ENCODE results near the gene HOMER2. TPM values are rescaled to one million over a fixed set of nuclear protein-coding genes. Genes with fewer than 3 reads are reported as not detected.
A peak's percentile ranks its signal among the peaks of the same experiment; 100 is the strongest.

Gene HOMER2
- total and polyA plus RNA-seq, 10 donors = 2.1 to 24.3 (median 11.7) TPM

DNA sequence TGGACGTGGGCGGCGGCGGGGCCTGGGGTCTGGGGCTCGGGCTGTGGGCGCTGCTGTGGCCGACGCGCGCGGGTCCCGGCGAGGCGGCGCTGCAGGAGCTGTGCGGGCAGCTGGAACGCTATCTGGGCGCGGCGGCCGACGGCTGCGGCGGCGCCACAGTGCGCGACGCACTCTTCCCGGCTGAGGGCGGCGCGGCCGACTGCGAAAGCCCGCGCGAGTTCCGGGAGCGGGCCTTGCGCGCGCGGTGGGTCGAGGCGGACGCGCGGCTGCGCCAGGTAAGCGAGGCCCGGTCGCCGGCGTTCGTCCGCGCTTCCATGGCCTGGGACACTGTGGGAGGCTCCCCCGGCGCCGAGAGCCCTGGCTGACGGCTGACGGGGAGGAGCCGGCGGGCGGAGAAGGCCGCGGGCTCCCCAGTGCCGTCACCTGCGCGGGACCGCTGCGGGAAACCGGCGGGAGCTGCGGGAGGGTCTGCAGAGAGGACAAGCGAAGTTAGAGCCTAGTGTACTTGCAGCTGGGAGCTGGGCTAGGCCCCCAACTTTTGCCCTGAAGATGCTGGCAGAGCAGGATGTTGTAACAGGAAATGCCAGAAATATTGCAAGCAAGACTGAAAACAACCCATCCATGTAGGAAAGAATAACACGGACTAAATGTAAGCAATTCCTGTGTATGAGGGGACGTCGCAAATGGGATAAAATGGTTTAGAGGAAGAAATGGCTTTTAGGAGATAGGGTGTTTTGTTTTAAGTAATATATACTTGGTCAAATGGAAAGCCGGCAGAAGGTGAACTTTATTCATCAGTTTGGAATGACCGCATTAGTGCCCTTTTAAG lies 142.2 kb downstream of the HOMER2 start:
- no peaks in the 10 kb centered on the region for H3K9me3 ChIP-seq
- H3K4me3 ChIP-seq = peak overlapping the region; percentile 85 to 95 (median 90)
- TF ChIP-seq POLR2AphosphoS5 (IDR thresholded peaks at IDR 0.05) = peak in 2 of 3 donors; percentile 29 to 53
- TF ChIP-seq POLR2A (IDR thresholded peaks at IDR 0.05) = no peak
- TF ChIP-seq, protein P1, sequence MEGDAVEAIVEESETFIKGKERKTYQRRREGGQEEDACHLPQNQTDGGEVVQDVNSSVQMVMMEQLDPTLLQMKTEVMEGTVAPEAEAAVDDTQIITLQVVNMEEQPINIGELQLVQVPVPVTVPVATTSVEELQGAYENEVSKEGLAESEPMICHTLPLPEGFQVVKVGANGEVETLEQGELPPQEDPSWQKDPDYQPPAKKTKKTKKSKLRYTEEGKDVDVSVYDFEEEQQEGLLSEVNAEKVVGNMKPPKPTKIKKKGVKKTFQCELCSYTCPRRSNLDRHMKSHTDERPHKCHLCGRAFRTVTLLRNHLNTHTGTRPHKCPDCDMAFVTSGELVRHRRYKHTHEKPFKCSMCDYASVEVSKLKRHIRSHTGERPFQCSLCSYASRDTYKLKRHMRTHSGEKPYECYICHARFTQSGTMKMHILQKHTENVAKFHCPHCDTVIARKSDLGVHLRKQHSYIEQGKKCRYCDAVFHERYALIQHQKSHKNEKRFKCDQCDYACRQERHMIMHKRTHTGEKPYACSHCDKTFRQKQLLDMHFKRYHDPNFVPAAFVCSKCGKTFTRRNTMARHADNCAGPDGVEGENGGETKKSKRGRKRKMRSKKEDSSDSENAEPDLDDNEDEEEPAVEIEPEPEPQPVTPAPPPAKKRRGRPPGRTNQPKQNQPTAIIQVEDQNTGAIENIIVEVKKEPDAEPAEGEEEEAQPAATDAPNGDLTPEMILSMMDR (IDR thresholded peaks at IDR 0.05 in 8 of 11, conservative IDR thresholded peaks at IDR 0.05 in 3 of 11) = no peak
- intact Hi-C loops (cut with DNase I; ENCODE audit: low total_unique reads) = no loop called here
- WGBS, 5 donors = 0 to 1% (median 0%) methylated on average over 30 to 81 of the region's 81 CpGs
- H3K27ac ChIP-seq = peak overlapping the region; percentile 96 to 100 (median 100)
- peaks cover 19 to 67% (median 38%) of the 10 kb centered on the region in 6 donors for H3K4me1 ChIP-seq
- H3K27me3 ChIP-seq (replicated peaks in 1 of 7) = no peaks in the 10 kb centered on the region
- DNase-seq = peak; percentile 91
- peaks cover 0 to 34% (median 17%) of the 10 kb centered on the region in 6 donors for H3K36me3 ChIP-seq

DNA sequence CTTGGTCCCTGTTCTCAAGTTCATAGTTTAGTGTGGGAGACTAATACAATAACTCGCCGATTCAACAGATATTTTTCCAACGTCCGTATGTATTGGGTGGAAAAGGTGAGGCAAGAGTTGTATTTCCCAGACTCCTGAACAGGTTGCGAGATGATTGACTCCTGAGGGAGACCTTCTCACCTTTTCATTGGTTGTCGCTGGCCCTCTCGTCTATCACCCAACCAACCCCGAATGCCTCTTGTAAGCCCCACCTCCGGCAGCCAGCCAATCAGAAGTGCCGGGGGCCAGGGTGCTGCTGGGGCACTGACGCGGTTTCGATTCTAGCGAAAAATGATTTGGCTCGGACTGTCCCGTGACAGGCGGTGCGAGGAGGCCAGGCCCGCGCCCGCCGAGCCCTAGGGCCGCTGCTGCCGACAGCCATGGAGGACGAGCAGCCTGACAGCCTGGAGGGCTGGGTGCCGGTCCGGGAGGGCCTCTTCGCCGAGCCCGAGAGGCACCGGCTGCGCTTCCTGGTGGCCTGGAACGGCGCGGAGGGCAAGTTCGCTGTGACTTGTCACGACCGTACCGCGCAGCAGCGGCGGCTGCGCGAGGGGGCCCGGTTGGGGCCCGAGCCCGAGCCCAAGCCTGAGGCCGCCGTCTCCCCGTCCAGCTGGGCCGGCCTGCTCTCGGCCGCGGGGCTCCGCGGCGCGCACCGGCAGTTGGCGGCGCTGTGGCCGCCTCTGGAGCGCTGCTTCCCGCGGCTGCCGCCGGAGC lies 143.0 kb downstream of the HOMER2 start, which contains the start of gene WHAMM:
Gene WHAMM, plus strand, starts transcription at position 321 of the 753 bp plus-strand sequence. Its CDS starts 99 bp downstream, at position 420.
- H3K4me3 ChIP-seq = peak within 1 kb of the TSS; percentile 85 to 95 (median 90)
- no peaks in the 10 kb centered on the region for H3K27me3 ChIP-seq (replicated peaks in 1 of 7)
- intact Hi-C loops (cut with DNase I; ENCODE audit: low total_unique reads) = no loop called here
- peaks cover 19 to 64% (median 39%) of the 10 kb centered on the region in 6 donors for H3K4me1 ChIP-seq
- H3K27ac ChIP-seq = peak within 1 kb of the TSS; percentile 96 to 100 (median 100)
- TF ChIP-seq POLR2A (IDR thresholded peaks at IDR 0.05) = peak; percentile 83 to 94 (median 83)
- TF ChIP-seq, protein P1 (IDR thresholded peaks at IDR 0.05 in 8 of 11, conservative IDR thresholded peaks at IDR 0.05 in 3 of 11) = peak in 2 of 11 experiments; percentile 12 to 19
- TF ChIP-seq POLR2AphosphoS5 (IDR thresholded peaks at IDR 0.05) = peak; percentile 97 to 99 (median 99)
- H3K36me3 ChIP-seq = peaks cover 0 to 26% (median 11%) of the 10 kb centered on the region in 6 donors
- WGBS, 5 donors = 0 to 1% (median 0%) methylated on average over 39 to 67 of the region's 67 CpGs
- no peaks in the 10 kb centered on the region for H3K9me3 ChIP-seq
- DNase-seq = peak; percentile 98

DNA sequence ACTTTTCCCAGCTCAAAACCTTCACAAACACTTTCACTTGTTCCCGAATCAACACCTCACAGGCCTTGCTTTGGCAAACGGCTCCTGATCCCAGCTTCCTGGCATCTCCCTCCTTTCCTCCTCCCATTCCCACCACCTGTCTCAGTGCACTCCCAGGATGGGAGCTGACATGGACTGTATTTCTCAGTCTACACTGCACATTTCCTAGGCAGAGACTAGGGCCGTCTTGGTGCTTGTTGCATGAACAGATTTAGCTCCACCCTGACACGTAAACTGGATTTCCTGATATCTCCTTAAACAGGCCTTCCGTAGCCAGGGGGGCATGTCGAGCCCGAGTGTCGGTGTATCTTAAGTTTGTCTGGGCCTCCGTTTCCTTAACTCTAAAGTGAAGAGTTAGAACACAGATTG lies 143.9 kb downstream of the HOMER2 start:
- intact Hi-C loops (cut with DNase I; ENCODE audit: low total_unique reads) = no loop called here
- Histone ChIP-seq H3K9me3 (no peaks in the 10 kb centered on the region), H3K4me1 (peaks cover 19 to 56% (median 38%) of the 10 kb centered on the region in 6 donors), H3K4me3 (peak overlapping the region in 4 of 8 donors; percentile 8 to 95 (median 93)), H3K27ac (peak overlapping the region in 7 of 8 donors; percentile 96 to 100 (median 100)), H3K27me3 (replicated peaks in 1 of 7) (no peaks in the 10 kb centered on the region), H3K36me3 (peaks cover 0 to 17% (median 3%) of the 10 kb centered on the region in 6 donors)
- no peak for DNase-seq
- no peak for TF ChIP-seq POLR2AphosphoS5 (IDR thresholded peaks at IDR 0.05)
- TF ChIP-seq POLR2A (IDR thresholded peaks at IDR 0.05) = no peak
- TF ChIP-seq, protein P1 (IDR thresholded peaks at IDR 0.05 in 8 of 11, conservative IDR thresholded peaks at IDR 0.05 in 3 of 11) = no peak
- WGBS, 5 donors = 78 to 87% (median 83%) methylated on average over 9 of the region's 9 CpGs
